ENCODE measurements around the gene SKA3. TPM values are rescaled to one million over a fixed set of nuclear protein-coding genes. Genes with fewer than 3 reads are reported as not detected.

SKA3 gene
- total and polyA plus RNA-seq, 2 of the 13 experiments (the other 11 are each of a cell fraction or from before 2014, with no cell fraction given): 7.2 to 10.8 TPM

DNA sequence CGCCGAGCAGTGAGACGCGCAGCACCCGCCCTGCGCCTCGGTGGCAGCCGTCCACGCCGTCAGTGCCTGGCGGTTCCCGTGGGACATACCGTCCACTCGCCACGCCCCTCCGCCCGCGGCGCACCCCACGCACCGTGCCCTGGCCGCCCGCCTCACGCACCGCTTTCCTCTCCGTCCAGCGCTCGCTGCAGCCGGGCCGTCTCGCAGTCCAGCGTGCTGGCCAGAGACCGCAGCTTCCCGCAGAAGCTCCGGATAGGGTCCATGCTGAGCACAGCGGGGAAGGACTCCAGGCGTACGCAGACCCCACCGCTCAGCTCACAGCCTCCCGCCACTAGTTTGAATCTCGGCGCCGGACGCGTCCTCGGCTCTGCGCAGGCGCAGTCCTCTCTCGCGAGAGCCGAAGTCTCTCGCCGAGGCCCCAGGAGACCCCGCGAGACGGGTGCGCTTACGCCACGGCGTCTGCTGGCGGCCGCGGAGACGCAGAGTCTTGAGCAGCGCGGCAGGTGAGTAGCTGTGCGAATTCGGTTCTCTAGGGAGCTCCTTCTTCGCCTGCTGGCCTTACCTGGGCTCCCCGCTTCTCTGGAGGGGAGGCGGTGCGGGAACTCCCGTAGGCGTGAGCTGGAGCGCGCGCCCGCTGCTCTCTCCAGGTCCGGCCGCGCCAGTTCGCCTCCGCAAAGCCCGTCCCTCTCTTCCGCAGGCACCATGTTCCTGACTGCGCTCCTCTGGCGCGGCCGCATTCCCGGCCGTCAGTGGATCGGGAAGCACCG is at the start of gene SKA3, which contains the start of gene MRPL57 (continued):
- peak; percentile 91 for TF ChIP-seq SALL2 (CRISPR knock-in tag; IDR thresholded peaks at IDR 0.05)
- TF ChIP-seq, protein P1, sequence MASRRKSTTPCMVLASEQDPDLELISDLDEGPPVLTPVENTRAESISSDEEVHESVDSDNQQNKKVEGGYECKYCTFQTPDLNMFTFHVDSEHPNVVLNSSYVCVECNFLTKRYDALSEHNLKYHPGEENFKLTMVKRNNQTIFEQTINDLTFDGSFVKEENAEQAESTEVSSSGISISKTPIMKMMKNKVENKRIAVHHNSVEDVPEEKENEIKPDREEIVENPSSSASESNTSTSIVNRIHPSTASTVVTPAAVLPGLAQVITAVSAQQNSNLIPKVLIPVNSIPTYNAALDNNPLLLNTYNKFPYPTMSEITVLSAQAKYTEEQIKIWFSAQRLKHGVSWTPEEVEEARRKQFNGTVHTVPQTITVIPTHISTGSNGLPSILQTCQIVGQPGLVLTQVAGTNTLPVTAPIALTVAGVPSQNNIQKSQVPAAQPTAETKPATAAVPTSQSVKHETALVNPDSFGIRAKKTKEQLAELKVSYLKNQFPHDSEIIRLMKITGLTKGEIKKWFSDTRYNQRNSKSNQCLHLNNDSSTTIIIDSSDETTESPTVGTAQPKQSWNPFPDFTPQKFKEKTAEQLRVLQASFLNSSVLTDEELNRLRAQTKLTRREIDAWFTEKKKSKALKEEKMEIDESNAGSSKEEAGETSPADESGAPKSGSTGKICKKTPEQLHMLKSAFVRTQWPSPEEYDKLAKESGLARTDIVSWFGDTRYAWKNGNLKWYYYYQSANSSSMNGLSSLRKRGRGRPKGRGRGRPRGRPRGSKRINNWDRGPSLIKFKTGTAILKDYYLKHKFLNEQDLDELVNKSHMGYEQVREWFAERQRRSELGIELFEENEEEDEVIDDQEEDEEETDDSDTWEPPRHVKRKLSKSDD (CRISPR knock-in tag; IDR thresholded peaks at IDR 0.05; ENCODE audit: low read depth): peak; percentile 87
- 0 out of 2 replicates have a peak, but pooled peaks have one; percentile 69 for TF ChIP-seq ZFYVE20 (CRISPR knock-in tag; IDR thresholded peaks at IDR 0.05; ENCODE audit: borderline replicate concordance, low read depth)
- peak; percentile 43; the same call in 1 of the 2 replicates for TF ChIP-seq ZNF746 (CRISPR knock-in tag; IDR thresholded peaks at IDR 0.05)
- TF ChIP-seq NR2C2 (CRISPR knock-in tag; IDR thresholded peaks at IDR 0.05; ENCODE audit: borderline replicate concordance): peak; percentile 66; the same call in 1 of the 2 replicates
- TF ChIP-seq NFYC (CRISPR knock-in tag; IDR thresholded peaks at IDR 0.05): peak; percentile 11
- TF ChIP-seq FOXO1 (CRISPR knock-in tag; IDR thresholded peaks at IDR 0.05): peak; percentile 19; the same call in 1 of the 2 replicates
- no peak for TF ChIP-seq ARNTL (CRISPR knock-in tag; IDR thresholded peaks at IDR 0.05)
- TF ChIP-seq, protein P2, sequence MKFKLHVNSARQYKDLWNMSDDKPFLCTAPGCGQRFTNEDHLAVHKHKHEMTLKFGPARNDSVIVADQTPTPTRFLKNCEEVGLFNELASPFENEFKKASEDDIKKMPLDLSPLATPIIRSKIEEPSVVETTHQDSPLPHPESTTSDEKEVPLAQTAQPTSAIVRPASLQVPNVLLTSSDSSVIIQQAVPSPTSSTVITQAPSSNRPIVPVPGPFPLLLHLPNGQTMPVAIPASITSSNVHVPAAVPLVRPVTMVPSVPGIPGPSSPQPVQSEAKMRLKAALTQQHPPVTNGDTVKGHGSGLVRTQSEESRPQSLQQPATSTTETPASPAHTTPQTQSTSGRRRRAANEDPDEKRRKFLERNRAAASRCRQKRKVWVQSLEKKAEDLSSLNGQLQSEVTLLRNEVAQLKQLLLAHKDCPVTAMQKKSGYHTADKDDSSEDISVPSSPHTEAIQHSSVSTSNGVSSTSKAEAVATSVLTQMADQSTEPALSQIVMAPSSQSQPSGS (CRISPR knock-in tag; IDR thresholded peaks at IDR 0.05): peak; percentile 44
- peak; percentile 9; the same call in 1 of the 2 replicates for TF ChIP-seq CEBPB (IDR thresholded peaks at IDR 0.05; ENCODE audit: borderline replicate concordance, low read depth, low read length)
- TF ChIP-seq JUNB (CRISPR knock-in tag; IDR thresholded peaks at IDR 0.05; ENCODE audit: borderline replicate concordance): peak; percentile 79
- peak; percentile 95 for TF ChIP-seq BATF2 (CRISPR knock-in tag; IDR thresholded peaks at IDR 0.05)
- no peak for TF ChIP-seq SMAD3 (CRISPR knock-in tag; IDR thresholded peaks at IDR 0.05)
- TF ChIP-seq TEAD3 (CRISPR knock-in tag; optimal IDR thresholded peaks at IDR 0.05; ENCODE audit: borderline replicate concordance): peak; percentile 44
- TF ChIP-seq, protein P3, sequence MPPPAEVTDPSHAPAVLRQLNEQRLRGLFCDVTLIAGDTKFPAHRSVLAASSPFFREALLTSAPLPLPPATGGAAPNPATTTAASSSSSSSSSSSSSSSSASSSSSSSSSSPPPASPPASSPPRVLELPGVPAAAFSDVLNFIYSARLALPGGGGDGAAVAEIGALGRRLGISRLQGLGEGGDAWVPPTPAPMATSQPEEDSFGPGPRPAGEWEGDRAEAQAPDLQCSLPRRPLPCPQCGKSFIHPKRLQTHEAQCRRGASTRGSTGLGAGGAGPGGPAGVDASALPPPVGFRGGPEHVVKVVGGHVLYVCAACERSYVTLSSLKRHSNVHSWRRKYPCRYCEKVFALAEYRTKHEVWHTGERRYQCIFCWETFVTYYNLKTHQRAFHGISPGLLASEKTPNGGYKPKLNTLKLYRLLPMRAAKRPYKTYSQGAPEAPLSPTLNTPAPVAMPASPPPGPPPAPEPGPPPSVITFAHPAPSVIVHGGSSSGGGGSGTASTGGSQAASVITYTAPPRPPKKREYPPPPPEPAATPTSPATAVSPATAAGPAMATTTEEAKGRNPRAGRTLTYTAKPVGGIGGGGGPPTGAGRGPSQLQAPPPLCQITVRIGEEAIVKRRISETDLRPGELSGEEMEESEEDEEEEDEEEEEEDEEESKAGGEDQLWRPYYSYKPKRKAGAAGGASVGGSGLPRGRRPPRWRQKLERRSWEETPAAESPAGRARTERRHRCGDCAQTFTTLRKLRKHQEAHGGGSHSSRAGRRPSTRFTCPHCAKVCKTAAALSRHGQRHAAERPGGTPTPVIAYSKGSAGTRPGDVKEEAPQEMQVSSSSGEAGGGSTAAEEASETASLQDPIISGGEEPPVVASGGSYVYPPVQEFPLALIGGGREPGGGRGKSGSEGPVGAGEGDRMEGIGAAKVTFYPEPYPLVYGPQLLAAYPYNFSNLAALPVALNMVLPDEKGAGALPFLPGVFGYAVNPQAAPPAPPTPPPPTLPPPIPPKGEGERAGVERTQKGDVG (CRISPR knock-in tag; IDR thresholded peaks at IDR 0.05; ENCODE audit: borderline replicate concordance): peak; percentile 68; the same call in 1 of the 2 replicates
- peak; percentile 86 for TF ChIP-seq RXRA (CRISPR knock-in tag; IDR thresholded peaks at IDR 0.05)
- TF ChIP-seq, protein P4, sequence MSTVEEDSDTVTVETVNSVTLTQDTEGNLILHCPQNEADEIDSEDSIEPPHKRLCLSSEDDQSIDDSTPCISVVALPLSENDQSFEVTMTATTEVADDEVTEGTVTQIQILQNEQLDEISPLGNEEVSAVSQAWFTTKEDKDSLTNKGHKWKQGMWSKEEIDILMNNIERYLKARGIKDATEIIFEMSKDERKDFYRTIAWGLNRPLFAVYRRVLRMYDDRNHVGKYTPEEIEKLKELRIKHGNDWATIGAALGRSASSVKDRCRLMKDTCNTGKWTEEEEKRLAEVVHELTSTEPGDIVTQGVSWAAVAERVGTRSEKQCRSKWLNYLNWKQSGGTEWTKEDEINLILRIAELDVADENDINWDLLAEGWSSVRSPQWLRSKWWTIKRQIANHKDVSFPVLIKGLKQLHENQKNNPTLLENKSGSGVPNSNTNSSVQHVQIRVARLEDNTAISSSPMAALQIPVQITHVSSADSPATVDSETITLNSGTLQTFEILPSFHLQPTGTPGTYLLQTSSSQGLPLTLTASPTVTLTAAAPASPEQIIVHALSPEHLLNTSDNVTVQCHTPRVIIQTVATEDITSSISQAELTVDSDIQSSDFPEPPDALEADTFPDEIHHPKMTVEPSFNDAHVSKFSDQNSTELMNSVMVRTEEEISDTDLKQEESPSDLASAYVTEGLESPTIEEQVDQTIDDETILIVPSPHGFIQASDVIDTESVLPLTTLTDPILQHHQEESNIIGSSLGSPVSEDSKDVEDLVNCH (CRISPR knock-in tag; IDR thresholded peaks at IDR 0.05): no peak; the same call in 1 of the 2 replicates
- peak; percentile 55; the same call in 1 of the 2 replicates for TF ChIP-seq MIER3 (CRISPR knock-in tag; IDR thresholded peaks at IDR 0.05; ENCODE audit: borderline replicate concordance)
